GM12878 (cell line): ENCODE data around the gene HECTD4. TPM values are rescaled to one million over a fixed set of nuclear protein-coding genes. Genes with fewer than 3 reads are reported as not detected.

Experiments used
- ATAC-seq: fragments of 200-7000 bp; cut with Tn5 transposase; 3 replicates; pipeline ENCODE4 v1.9.1; 2020; ENCODE audit warnings: mild to moderate bottlenecking, moderate library complexity
- BruUV-seq: library from RNA; stranded (reverse); fragments of 400-500 nt; replicated peaks from 2 replicates; lab custom pipeline; 2021; lab: Mats Ljungman, UMichigan
- CTCF ChIA-PET: fragments of 300-600 bp; sonication (Branson Sonifier 250); formaldehyde crosslinking; extraction: SDS; loops from one replicate; lab custom pipeline; 2021; ENCODE audit warnings: inconsistent platforms; lab: Yijun Ruan, JAX
- POLR2A ChIA-PET: fragments of 350-600 bp; formaldehyde crosslinking; extraction: SDS; loops from one replicate; lab custom pipeline; 2021; ENCODE audit warnings: inconsistent platforms; lab: Charles Lee
- RAD21 ChIA-PET: fragments of 300-600 bp; sonication (Branson Sonifier 250); formaldehyde crosslinking; loops from one replicate; lab custom pipeline; 2023; ENCODE audit warnings: antibody characterized with exemption; ENCODE audit not compliant: unreplicated experiment; lab: Charles Lee
- SMC1A ChIA-PET: fragments of 300-600 bp; sonication (Branson Sonifier 250); formaldehyde crosslinking; loops from one replicate; lab custom pipeline; 2023; ENCODE audit not compliant: unreplicated experiment, uncharacterized antibody; lab: Charles Lee
- DNase-seq: peaks from one replicate; pipeline ENCODE4 v3.0.0-alpha.2; 2011; ENCODE audit warnings: low read depth, low spot score
- FAIRE-seq: peaks from 3 replicates; lab custom pipeline; 2011; peaks lifted over from hg19 to GRCh38; lab: Jason Lieb, UNC
- H2AFZ ChIP-seq: 2 replicates; pipeline ENCODE4 v1.6.0; 2011; ENCODE audit warnings: low read depth, low read length, control low read depth; ENCODE audit not compliant: control insufficient read depth
- H3K27ac ChIP-seq: 2 replicates; pipeline ENCODE4 v1.5.1; 2011; ENCODE audit warnings: control low read depth; ENCODE audit not compliant: control insufficient read depth, insufficient read depth
- H3K27me3 ChIP-seq, 2 experiments: replicated peaks in 1 of 2; 2 replicates each; pipeline versions ENCODE4 v1.6.0 to v1.6.1; 2011; ENCODE audit warnings: low read length in 1 of 2; ENCODE audit not compliant: control insufficient read depth in 2 of 2, insufficient read depth in 2 of 2
- H3K36me3 ChIP-seq, 2 experiments: 2 replicates each; pipeline ENCODE4 v1.5.1; 2011; ENCODE audit warnings: low read length in 1 of 2; ENCODE audit not compliant: control insufficient read depth in 2 of 2, insufficient read depth in 2 of 2
- H3K4me1 ChIP-seq: 2 replicates; pipeline ENCODE4 v1.6.1; 2011; ENCODE audit warnings: mild to moderate bottlenecking, low read length, moderate library complexity, mixed read lengths; ENCODE audit not compliant: control insufficient read depth, insufficient read depth
- H3K4me2 ChIP-seq: 2 replicates; pipeline ENCODE4 v1.6.0; 2011; ENCODE audit warnings: control low read depth; ENCODE audit not compliant: control insufficient read depth, insufficient read depth
- H3K4me3 ChIP-seq: fragments of 200-600 bp; sonication (generic); 2 replicates; pipeline ENCODE4 v1.5.1; 2016
- H3K79me2 ChIP-seq: 2 replicates; pipeline ENCODE4 v1.6.0; 2011; ENCODE audit warnings: low read length; ENCODE audit not compliant: control insufficient read depth, insufficient read depth
- H3K9ac ChIP-seq: 2 replicates; pipeline ENCODE4 v1.8.0; 2011; ENCODE audit warnings: low read length, control low read depth, mixed read lengths; ENCODE audit not compliant: control insufficient read depth, insufficient read depth
- H3K9me3 ChIP-seq: replicated peaks from 3 replicates; pipeline ENCODE4 v1.5.1; 2011; ENCODE audit warnings: mild to moderate bottlenecking, low read length; ENCODE audit not compliant: control insufficient read depth, insufficient read depth
- H4K20me1 ChIP-seq: 2 replicates; pipeline ENCODE4 v1.6.0; 2011; ENCODE audit not compliant: control insufficient read depth, insufficient read depth
- CHD1 ChIP-seq: IDR thresholded peaks from 2 replicates; pipeline ENCODE4 v1.6.1; 2012; ENCODE audit warnings: low read depth, low read length, improper control_type of control experiment
- CHD2 ChIP-seq: IDR thresholded peaks from 2 replicates; pipeline ENCODE4 v1.6.1; 2011; ENCODE audit warnings: low read depth, low read length, improper control_type of control experiment, borderline replicate concordance
- FOXK2 ChIP-seq: fragments of 450-650 bp; IDR thresholded peaks from 2 replicates; pipeline ENCODE4 v1.6.1; 2017; ENCODE audit warnings: mild to moderate bottlenecking, moderate library complexity
- HCFC1 ChIP-seq: fragments of 150-350 bp; IDR thresholded peaks from 2 replicates; pipeline ENCODE4 v1.6.1; 2014; ENCODE audit warnings: low read length
- NFXL1 ChIP-seq: fragments of 450-650 bp; IDR thresholded peaks from 2 replicates; pipeline ENCODE4 v1.6.1; 2017; ENCODE audit warnings: antibody characterized with exemption, mild to moderate bottlenecking, borderline replicate concordance
- RB1 ChIP-seq: fragments of 450-650 bp; formaldehyde crosslinking; IDR thresholded peaks from 2 replicates; pipeline ENCODE4 v1.6.1; 2017; ENCODE audit warnings: mild to moderate bottlenecking, borderline replicate concordance
- SPI1 ChIP-seq: IDR thresholded peaks from 2 replicates; pipeline ENCODE4 v1.6.1; 2011; ENCODE audit warnings: low read depth, mild to moderate bottlenecking, low read length, moderate library complexity, borderline replicate concordance; ENCODE audit not compliant: insufficient read depth
- TARDBP ChIP-seq: IDR thresholded peaks from 2 replicates; pipeline ENCODE4 v1.6.1; 2016; ENCODE audit warnings: borderline replicate concordance
- ZNF24 ChIP-seq: fragments of 450-650 bp; IDR thresholded peaks from 2 replicates; pipeline ENCODE4 v1.6.1; 2017; ENCODE audit warnings: antibody characterized with exemption, mild to moderate bottlenecking
- WGBS: methylation state at CpG from one replicate; pipeline ENCODE4 v1.1.6; 2016; ENCODE audit warnings: low lambda C conversion rate; ENCODE audit not compliant: insufficient replicate concordance, insufficient coverage; ENCODE audit errors: missing lambda C conversion rate; 5-methylcytosine and 5-hydroxymethylcytosine counted together
- in situ Hi-C: fragments of 300-500 bp; cut with MboI; formaldehyde crosslinking; loops from 9 replicates; pipeline ENCODE4 v1.14.3; 2018; ENCODE audit warnings: mixed read lengths
- intact Hi-C: fragments of 100-400 bp; cut with micrococcal nuclease; formaldehyde crosslinking; loops from one replicate; pipeline ENCODE4 v1.14.2; 2022; ENCODE audit not compliant: unreplicated experiment
- polyA plus RNA-seq, 11 experiments: library from polyadenylated mRNA; depleted of rRNA in 4 of 11; unstranded in 6 of 11; stranded (reverse) in 5 of 11; fragments of >200 nt; fragmentation: Nextera tagmentation in 4 of 11; fragmentation: Illumina TruSeq in 1 of 11; extraction: Ambion mirVana in 4 of 11; extraction: Trizol in 1 of 11; gene quantifications; 1 replicate in 1 of 11; 2 replicates in 10 of 11; pipeline versions ENCODE4 v1.2.1 to v1.2.3, GENCODE V29; 2011 to 2016; ENCODE audit warnings: inconsistent platforms in 2 of 11, missing spikeins in 2 of 11, low read depth in 1 of 11
- total RNA-seq, 4 experiments: library from RNA; depleted of rRNA in 3 of 4; stranded (reverse); fragments of >200 nt in 3 of 4; fragmentation: Illumina TruSeq in 1 of 4; extraction: Trizol in 1 of 4; gene quantifications; 2 replicates each; pipeline versions ENCODE4 v1.2.1 to v1.2.3, GENCODE V29; 2013 to 2021
- TF ChIP-seq, protein P1 (sequence below): fragments of 450-650 bp; IDR thresholded peaks from 2 replicates; pipeline ENCODE4 v1.6.1; 2018; ENCODE audit warnings: borderline replicate concordance, mild to moderate bottlenecking; ENCODE audit not compliant: partially characterized antibody

Gene HECTD4
- total and polyA plus RNA-seq, 10 of the 15 experiments (the other 5 are each of a cell fraction or from before 2014, with no cell fraction given) = 5.8 to 43.9 (median 17.9) TPM

DNA sequence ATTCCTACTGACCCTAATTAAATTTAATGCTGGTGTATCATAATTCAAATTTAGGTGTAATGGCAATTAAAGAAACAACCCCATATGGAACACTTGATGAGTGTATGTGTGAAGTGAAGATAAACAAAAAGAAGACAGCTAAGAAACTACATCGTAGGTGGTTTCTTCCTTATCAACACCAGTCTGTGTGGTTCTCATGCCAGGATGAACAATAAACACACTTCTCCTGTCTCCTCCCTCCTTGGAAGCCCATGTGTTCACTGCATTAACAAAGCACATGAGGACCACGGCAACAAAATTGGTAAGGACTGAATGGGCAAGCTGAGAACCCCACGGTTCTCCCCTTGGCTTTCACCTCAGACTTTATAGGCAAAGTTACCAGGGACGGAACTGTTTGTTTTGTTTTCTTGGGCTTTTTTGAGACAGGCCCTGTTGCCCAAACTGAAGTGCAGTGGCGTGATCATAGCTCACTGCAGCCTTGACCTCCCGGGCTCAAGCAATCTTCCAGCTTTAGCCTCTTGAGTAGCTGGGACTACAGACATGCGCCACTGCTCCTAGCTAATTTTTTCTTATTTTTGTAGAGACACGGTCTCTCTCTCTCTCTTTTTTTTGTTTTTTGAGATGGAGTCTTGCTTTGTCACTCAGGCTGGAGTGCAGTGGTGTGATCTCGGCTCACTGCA, 185.9 kb downstream of the HECTD4 start:
- no peaks in the 10 kb centered on the region for H4K20me1 ChIP-seq
- peaks cover 13 to 49% of the 10 kb centered on the region in 2 experiments for H3K36me3 ChIP-seq
- in situ Hi-C loops (loop anchor here (5.0 kb wide), 1 partner anchor 191 kb away; no protein-coding TSS in a partner anchor), intact Hi-C loops (no loop called here)
- ChIA-PET POLR2A (no interaction called here), RAD21 (interaction anchor here (1.0 to 1.5 kb wide), 2 partner anchors 190 to 255 kb away, joined by 3 to 11 read pairs; no protein-coding TSS in a partner anchor), CTCF (interaction anchor here (1.4 to 11.1 kb wide), 3 partner anchors 13 to 215 kb away, joined by 4 to 140 read pairs (median 8); no protein-coding TSS in a partner anchor), SMC1A (interaction anchor here (1.0 to 1.5 kb wide), 3 partner anchors 65 to 215 kb away, joined by 3 to 4 read pairs (median 4); no protein-coding TSS in a partner anchor)
- H3K9ac ChIP-seq = no peak overlapping the region
- H3K27ac ChIP-seq = no peak overlapping the region
- ATAC-seq (no peak), DNase-seq (no peak), FAIRE-seq (no peak)
- H3K4me3 ChIP-seq = no peak overlapping the region
- no peaks in the 10 kb centered on the region for H3K79me2 ChIP-seq
- H3K4me2 ChIP-seq = no peak overlapping the region
- no peak overlapping the region for H2AFZ ChIP-seq
- TF ChIP-seq NFXL1 (no peak), TARDBP (no peak), SPI1 (no peak), ZNF24 (no peak), RB1 (no peak), FOXK2 (no peak), CHD1 (no peak), HCFC1 (no peak), CHD2 (no peak)
- TF ChIP-seq, protein P1, sequence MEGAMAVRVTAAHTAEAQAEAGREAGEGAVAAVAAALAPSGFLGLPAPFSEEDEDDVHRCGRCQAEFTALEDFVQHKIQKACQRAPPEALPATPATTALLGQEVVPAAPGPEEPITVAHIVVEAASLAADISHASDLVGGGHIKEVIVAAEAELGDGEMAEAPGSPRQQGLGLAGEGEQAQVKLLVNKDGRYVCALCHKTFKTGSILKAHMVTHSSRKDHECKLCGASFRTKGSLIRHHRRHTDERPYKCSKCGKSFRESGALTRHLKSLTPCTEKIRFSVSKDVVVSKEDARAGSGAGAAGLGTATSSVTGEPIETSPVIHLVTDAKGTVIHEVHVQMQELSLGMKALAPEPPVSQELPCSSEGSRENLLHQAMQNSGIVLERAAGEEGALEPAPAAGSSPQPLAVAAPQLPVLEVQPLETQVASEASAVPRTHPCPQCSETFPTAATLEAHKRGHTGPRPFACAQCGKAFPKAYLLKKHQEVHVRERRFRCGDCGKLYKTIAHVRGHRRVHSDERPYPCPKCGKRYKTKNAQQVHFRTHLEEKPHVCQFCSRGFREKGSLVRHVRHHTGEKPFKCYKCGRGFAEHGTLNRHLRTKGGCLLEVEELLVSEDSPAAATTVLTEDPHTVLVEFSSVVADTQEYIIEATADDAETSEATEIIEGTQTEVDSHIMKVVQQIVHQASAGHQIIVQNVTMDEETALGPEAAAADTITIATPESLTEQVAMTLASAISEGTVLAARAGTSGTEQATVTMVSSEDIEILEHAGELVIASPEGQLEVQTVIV = no peak
- H3K27me3 ChIP-seq = no peaks in the 10 kb centered on the region
- H3K4me1 ChIP-seq = no peaks in the 10 kb centered on the region
- BruUV-seq = no TSS peak
- 90% methylated on average over 9 of the region's 9 CpGs for WGBS
- no peaks in the 10 kb centered on the region for H3K9me3 ChIP-seq
